ENCODE results near the gene TUT7.

DNA sequence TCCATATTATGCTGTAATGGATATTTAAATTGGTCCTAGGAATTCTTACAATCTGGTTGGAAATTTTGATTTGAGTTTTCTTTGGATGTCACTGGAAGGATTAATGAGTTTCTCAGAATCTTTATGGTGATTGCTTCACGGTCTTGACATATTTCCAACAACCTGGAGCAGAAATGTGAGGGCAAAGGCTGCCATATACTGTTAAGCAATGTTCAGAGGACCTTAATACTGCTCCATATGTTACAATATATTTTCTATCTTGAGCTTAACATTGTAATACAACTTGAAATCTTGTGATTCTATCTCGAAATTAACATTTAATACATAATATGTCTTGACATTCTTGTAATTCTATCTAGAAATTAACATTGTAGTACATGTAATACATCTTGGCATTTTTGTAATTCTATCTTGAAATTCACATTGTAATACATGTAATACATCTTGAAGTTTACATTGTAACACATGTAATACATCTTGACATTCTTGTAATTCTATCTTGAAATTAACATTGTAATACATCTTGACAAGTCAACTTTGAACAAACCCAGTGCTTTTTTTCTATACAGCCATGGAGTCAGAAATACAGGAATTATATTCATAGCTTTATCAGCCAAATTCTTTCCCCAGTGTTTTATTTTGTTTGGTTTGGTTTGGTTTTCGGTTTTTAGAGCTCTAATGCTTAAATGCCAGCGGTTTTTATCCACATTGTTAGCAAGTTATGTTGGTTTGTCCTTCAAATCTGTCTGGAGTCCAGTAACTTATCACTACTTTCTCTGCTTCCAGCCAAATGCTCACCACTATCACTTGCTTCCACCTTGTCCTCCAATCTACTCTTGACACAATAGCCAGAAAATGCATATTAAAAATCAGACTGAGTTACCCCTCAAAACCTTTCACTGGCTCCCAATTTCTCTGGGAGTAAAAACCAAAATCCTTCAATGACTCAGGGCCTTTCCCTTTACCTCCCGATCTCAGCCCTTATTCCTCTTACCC, 3.0 kb upstream of the TUT7 start:
- TF ChIP-seq, protein P1, sequence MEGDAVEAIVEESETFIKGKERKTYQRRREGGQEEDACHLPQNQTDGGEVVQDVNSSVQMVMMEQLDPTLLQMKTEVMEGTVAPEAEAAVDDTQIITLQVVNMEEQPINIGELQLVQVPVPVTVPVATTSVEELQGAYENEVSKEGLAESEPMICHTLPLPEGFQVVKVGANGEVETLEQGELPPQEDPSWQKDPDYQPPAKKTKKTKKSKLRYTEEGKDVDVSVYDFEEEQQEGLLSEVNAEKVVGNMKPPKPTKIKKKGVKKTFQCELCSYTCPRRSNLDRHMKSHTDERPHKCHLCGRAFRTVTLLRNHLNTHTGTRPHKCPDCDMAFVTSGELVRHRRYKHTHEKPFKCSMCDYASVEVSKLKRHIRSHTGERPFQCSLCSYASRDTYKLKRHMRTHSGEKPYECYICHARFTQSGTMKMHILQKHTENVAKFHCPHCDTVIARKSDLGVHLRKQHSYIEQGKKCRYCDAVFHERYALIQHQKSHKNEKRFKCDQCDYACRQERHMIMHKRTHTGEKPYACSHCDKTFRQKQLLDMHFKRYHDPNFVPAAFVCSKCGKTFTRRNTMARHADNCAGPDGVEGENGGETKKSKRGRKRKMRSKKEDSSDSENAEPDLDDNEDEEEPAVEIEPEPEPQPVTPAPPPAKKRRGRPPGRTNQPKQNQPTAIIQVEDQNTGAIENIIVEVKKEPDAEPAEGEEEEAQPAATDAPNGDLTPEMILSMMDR (IDR thresholded peaks at IDR 0.05; ENCODE audit: borderline replicate concordance, extremely low read depth, low read length, poor library complexity, severe bottlenecking): no peak
- TF ChIP-seq EZH2 (IDR thresholded peaks at IDR 0.05; ENCODE audit: borderline replicate concordance, low read depth, low read length, severe bottlenecking): no peak

Data from DND-41 (cell line).